CD4-positive, alpha-beta T cell treated with Interleukin-21 for 1 hour (primary cell): Measurements from ENCODE around the gene SACM1L.
"Not testable (repeated sequence)": the region's sequence is repeated elsewhere in the genome, so short reads cannot be mapped to it uniquely, and the experiment has no call there.

Experiments
- DNase-seq: peaks from one replicate; pipeline ENCODE4 v3.0.0-alpha.2; 2020

Gene SACM1L

GRCh38 chr3:45695166-45695565 is 6.0 kb downstream of the SACM1L start:
- not testable (repeated sequence) for DNase-seq

GRCh38 chr3:45700570-45701073 is 11.4 kb downstream of the SACM1L start:
- DNase-seq: no peak

GRCh38 chr3:45701172-45701867 is 12.1 kb downstream of the SACM1L start:
- no peak for DNase-seq

GRCh38 chr3:45704301-45704943 is 15.2 kb downstream of the SACM1L start:
- DNase-seq: no peak

- DNase-seq: no peak
These were observed 16.9 kb downstream of the SACM1L start for GRCh38 chr3:45705839-45706808.

- no peak for DNase-seq
These were observed 22.7 kb downstream of the SACM1L start for GRCh38 chr3:45711931-45712330.

GRCh38 chr3:45712434-45713110 is 23.4 kb downstream of the SACM1L start:
- no peak for DNase-seq

GRCh38 chr3:45715945-45716344 is 26.7 kb downstream of the SACM1L start:
- DNase-seq: no peak

GRCh38 chr3:45716790-45717336 is 27.7 kb downstream of the SACM1L start:
- no peak for DNase-seq

GRCh38 chr3:45719655-45720487 is 30.7 kb downstream of the SACM1L start:
- DNase-seq: no peak

GRCh38 chr3:45724911-45725310 is 35.7 kb downstream of the SACM1L start:
- DNase-seq: no peak

GRCh38 chr3:45729614-45730013 is 40.4 kb downstream of the SACM1L start:
- no peak for DNase-seq

GRCh38 chr3:45730409-45731154 is 41.4 kb downstream of the SACM1L start:
- no peak for DNase-seq

- DNase-seq: no peak
These were observed 47.5 kb downstream of the SACM1L start for GRCh38 chr3:45736707-45737106.

- DNase-seq: no peak
These were observed 48.0 kb downstream of the SACM1L start for GRCh38 chr3:45737234-45737633.

GRCh38 chr3:45739991-45740390 is 50.8 kb downstream of the SACM1L start:
- DNase-seq: no peak

- no peak for DNase-seq
These were observed 52.1 kb downstream of the SACM1L start for GRCh38 chr3:45741247-45741646.

GRCh38 chr3:45741742-45742460 is 52.7 kb downstream of the SACM1L start:
- no peak for DNase-seq

GRCh38 chr3:45742461-45743089 is 53.4 kb downstream of the SACM1L start:
- DNase-seq: no peak
